GM23338 (cell line): ENCODE data around the gene NCOA1. TPM values are rescaled to one million over a fixed set of nuclear protein-coding genes. Genes with fewer than 3 reads are reported as not detected.

Experiments used
- ATAC-seq: fragments of 200-7000 bp; cut with Tn5 transposase; 3 replicates; pipeline ENCODE4 v1.9.1; 2020
- DNase-seq: peaks from one replicate; pipeline ENCODE4 v3.0.0-alpha.2; 2015; ENCODE audit warnings: low spot score
- H2AFZ ChIP-seq: fragments of 200-600 bp; sonication (generic); 2 replicates; pipeline ENCODE4 v1.8.0; 2016; ENCODE audit warnings: antibody characterized with exemption, mild to moderate bottlenecking, moderate library complexity
- H3F3A ChIP-seq: fragments of 200-600 bp; sonication (generic); replicated peaks from 2 replicates; pipeline ENCODE4 v1.8.0; 2017; ENCODE audit warnings: antibody characterized with exemption, mixed run types, low read depth
- H3K27ac ChIP-seq: fragments of 200-600 bp; sonication (generic); 2 replicates; pipeline ENCODE4 v1.6.1; 2016; ENCODE audit warnings: low read depth
- H3K27me3 ChIP-seq: fragments of 200-600 bp; sonication (generic); 2 replicates; pipeline ENCODE4 v1.8.0; 2016; ENCODE audit warnings: mild to moderate bottlenecking, mixed run types, moderate library complexity; ENCODE audit not compliant: insufficient read depth
- H3K36me3 ChIP-seq: fragments of 200-600 bp; sonication (generic); 2 replicates; pipeline ENCODE4 v1.8.0; 2016; ENCODE audit warnings: mild to moderate bottlenecking; ENCODE audit not compliant: insufficient read depth
- H3K4me1 ChIP-seq: fragments of 200-600 bp; sonication (generic); 2 replicates; pipeline ENCODE4 v1.8.0; 2016; ENCODE audit warnings: mild to moderate bottlenecking, moderate library complexity; ENCODE audit not compliant: insufficient read depth
- H3K4me2 ChIP-seq: fragments of 200-600 bp; sonication (generic); 2 replicates; pipeline ENCODE4 v1.7.1; 2017; ENCODE audit warnings: mixed run types
- H3K4me3 ChIP-seq: fragments of 200-600 bp; sonication (generic); 2 replicates; pipeline ENCODE4 v1.6.1; 2016; ENCODE audit warnings: mixed run types
- H3K79me2 ChIP-seq: fragments of 200-600 bp; sonication (generic); replicated peaks from 2 replicates; pipeline ENCODE4 v1.8.0; 2017; ENCODE audit warnings: mild to moderate bottlenecking; ENCODE audit not compliant: insufficient read depth
- H3K9me2 ChIP-seq: fragments of 200-600 bp; sonication (generic); 2 replicates; pipeline ENCODE4 v1.8.0; 2017; ENCODE audit not compliant: insufficient read depth
- H4K20me1 ChIP-seq: fragments of 200-600 bp; sonication (generic); replicated peaks from 2 replicates; pipeline ENCODE4 v1.8.0; 2017; ENCODE audit warnings: mild to moderate bottlenecking; ENCODE audit not compliant: insufficient read depth
- H3K27ac Mint-ChIP-seq: 2 replicates; pipeline ENCODE4 v1.8.0; 2020; ENCODE audit warnings: inconsistent platforms, mild to moderate bottlenecking, moderate library complexity, mixed read lengths
- H3K27me3 Mint-ChIP-seq: 3 replicates; pipeline ENCODE4 v1.8.0; 2022; ENCODE audit warnings: low read depth, mild to moderate bottlenecking, moderate library complexity, mixed read lengths, inconsistent platforms; ENCODE audit not compliant: insufficient read depth, poor library complexity
- H3K36me3 Mint-ChIP-seq: 3 replicates; pipeline ENCODE4 v1.8.0; 2021; ENCODE audit warnings: low read depth, mild to moderate bottlenecking, inconsistent platforms, moderate library complexity, mixed read lengths
- H3K4me1 Mint-ChIP-seq: 3 replicates; pipeline ENCODE4 v1.8.0; 2020; ENCODE audit warnings: mild to moderate bottlenecking, inconsistent platforms, mixed read lengths
- H3K4me3 Mint-ChIP-seq: 3 replicates; pipeline ENCODE4 v1.8.0; 2021; ENCODE audit warnings: moderate library complexity, mild to moderate bottlenecking, inconsistent platforms, mixed read lengths
- H3K9me3 Mint-ChIP-seq: 3 replicates; pipeline ENCODE4 v1.8.0; 2020; ENCODE audit warnings: moderate library complexity, mild to moderate bottlenecking, inconsistent platforms, mixed read lengths
- CREB1 ChIP-seq: fragments of 250-450 bp; sonication (Bioruptor Pico); IDR thresholded peaks from 2 replicates; pipeline ENCODE4 v1.5.0; 2020; ENCODE audit warnings: low read depth, mild to moderate bottlenecking, moderate library complexity
- EZH2 ChIP-seq: fragments of 200-600 bp; sonication (generic); IDR thresholded peaks from one replicate; pipeline ENCODE4 v1.8.0; 2017; ENCODE audit warnings: antibody characterized with exemption, mild to moderate bottlenecking, low read depth; ENCODE audit not compliant: unreplicated experiment
- EZH2phosphoT487 ChIP-seq: fragments of 200-600 bp; sonication (generic); IDR thresholded peaks from one replicate; pipeline ENCODE4 v1.8.1; 2018; ENCODE audit warnings: antibody characterized with exemption; ENCODE audit not compliant: unreplicated experiment
- JUNB ChIP-seq: IDR thresholded peaks from one replicate; pipeline ENCODE4 v1.6.1; 2016; ENCODE audit warnings: antibody characterized with exemption; ENCODE audit not compliant: unreplicated experiment
- NANOG ChIP-seq: IDR thresholded peaks from 2 replicates; pipeline ENCODE4 v1.6.1; 2016; ENCODE audit warnings: antibody characterized with exemption, borderline replicate concordance
- POLR2AphosphoS5 ChIP-seq: IDR thresholded peaks from 2 replicates; pipeline ENCODE4 v1.6.1; 2016; ENCODE audit warnings: antibody characterized with exemption, low read depth
- REST ChIP-seq: IDR thresholded peaks from one replicate; pipeline ENCODE4 v1.6.1; 2018; ENCODE audit warnings: antibody characterized with exemption; ENCODE audit not compliant: unreplicated experiment
- STAT1 ChIP-seq: IDR thresholded peaks from one replicate; pipeline ENCODE4 v1.6.1; 2016; ENCODE audit warnings: antibody characterized with exemption; ENCODE audit not compliant: unreplicated experiment
- ZNF114 ChIP-seq: fragments of 250-450 bp; sonication (Bioruptor Pico); IDR thresholded peaks from 2 replicates; pipeline ENCODE4 v1.5.0; 2020; ENCODE audit warnings: mild to moderate bottlenecking, moderate library complexity
- ZNF331 ChIP-seq: fragments of 250-450 bp; sonication (Bioruptor Pico); IDR thresholded peaks from 2 replicates; pipeline ENCODE4 v1.5.0; 2020; ENCODE audit warnings: low read depth, mild to moderate bottlenecking, moderate library complexity
- ZNF462 ChIP-seq: fragments of 250-450 bp; sonication (Bioruptor Pico); IDR thresholded peaks from 2 replicates; pipeline ENCODE4 v1.5.0; 2020; ENCODE audit warnings: mild to moderate bottlenecking, moderate library complexity
- polyA plus RNA-seq: library from polyadenylated mRNA; unstranded; fragments of >200 nt; fragmentation: Nextera tagmentation; extraction: Ambion mirVana; gene quantifications from 2 replicates; pipeline ENCODE4 v1.2.1, GENCODE V29; 2016
- total RNA-seq: library from RNA; depleted of rRNA; stranded (reverse); fragments of >200 nt; shearing (Covaris generic); gene quantifications from 2 replicates; pipeline ENCODE4 v1.2.3, GENCODE V29; 2014
- TF ChIP-seq, protein P1 (sequence below): IDR thresholded peaks from 2 replicates; pipeline ENCODE4 v1.6.1; 2016; ENCODE audit warnings: antibody characterized with exemption
- TF ChIP-seq, protein P2 (sequence below), 2 experiments: fragments of 200-600 bp in 1 of 2; sonication (generic) in 1 of 2; conservative IDR thresholded peaks; 2 replicates each; pipeline versions ENCODE4 v1.5.1 to v1.6.1; 2016 to 2017; ENCODE audit warnings: antibody characterized with exemption in 2 of 2, low read depth in 2 of 2, mild to moderate bottlenecking in 2 of 2, moderate library complexity in 1 of 2

Gene NCOA1
- total and polyA plus RNA-seq, 2 experiments from 2014 or later, result 7.1 to 15.1 TPM

DNA sequence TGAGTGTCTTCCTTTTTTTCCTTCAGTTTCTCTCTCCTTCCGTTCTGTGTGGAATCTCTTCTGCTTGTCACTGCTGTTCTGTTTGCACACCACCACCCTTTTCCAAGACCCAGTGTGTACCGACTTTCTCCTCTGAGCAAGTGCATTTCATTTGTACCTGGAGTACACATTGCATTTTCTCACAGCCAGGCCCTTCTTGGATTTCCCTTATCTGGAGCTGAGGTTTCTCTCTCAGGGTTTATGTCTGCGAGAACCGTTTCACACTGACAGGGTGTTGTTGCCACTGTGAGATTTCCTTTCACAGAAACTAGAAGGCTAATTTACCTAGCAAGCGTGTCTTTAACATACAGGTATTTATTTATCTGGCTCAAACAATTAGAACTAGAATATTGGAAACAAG, 26.2 kb downstream of the NCOA1 start:
- Histone ChIP-seq H3K4me1 (no peaks in the 10 kb centered on the region), H3K9me2 (no peaks in the 10 kb centered on the region), H3F3A (no peaks in the 10 kb centered on the region), H3K79me2 (0 out of 2 replicates have a peak, but pooled peaks cover 10% of the 10 kb centered on the region), H3K4me3 (no peak overlapping the region), H3K4me2 (no peak overlapping the region), H3K27ac (peak overlapping the region; percentile 61; the same call in 1 of the 2 replicates), H2AFZ (no peak overlapping the region), H4K20me1 (no peaks in the 10 kb centered on the region), H3K27me3 (no peaks in the 10 kb centered on the region), H3K36me3 (no peaks in the 10 kb centered on the region)
- no peak for ATAC-seq
- no peaks in the 10 kb centered on the region for H3K9me3 Mint-ChIP-seq
- no peak overlapping the region for H3K27ac Mint-ChIP-seq
- H3K36me3 Mint-ChIP-seq, result no peaks in the 10 kb centered on the region
- peaks cover 2% of the 10 kb centered on the region; the same call in 1 of the 3 replicates for H3K4me1 Mint-ChIP-seq
- DNase-seq, result no peak
- no peaks in the 10 kb centered on the region for H3K27me3 Mint-ChIP-seq
- TF ChIP-seq POLR2AphosphoS5 (no peak), ZNF462 (CRISPR knock-in tag) (no peak), NANOG (no peak), CREB1 (CRISPR knock-in tag) (no peak), EZH2 (no peak), JUNB (no peak), REST (no peak), EZH2phosphoT487 (no peak), ZNF331 (no peak), ZNF114 (CRISPR knock-in tag) (no peak), STAT1 (no peak)
- TF ChIP-seq, protein P1, sequence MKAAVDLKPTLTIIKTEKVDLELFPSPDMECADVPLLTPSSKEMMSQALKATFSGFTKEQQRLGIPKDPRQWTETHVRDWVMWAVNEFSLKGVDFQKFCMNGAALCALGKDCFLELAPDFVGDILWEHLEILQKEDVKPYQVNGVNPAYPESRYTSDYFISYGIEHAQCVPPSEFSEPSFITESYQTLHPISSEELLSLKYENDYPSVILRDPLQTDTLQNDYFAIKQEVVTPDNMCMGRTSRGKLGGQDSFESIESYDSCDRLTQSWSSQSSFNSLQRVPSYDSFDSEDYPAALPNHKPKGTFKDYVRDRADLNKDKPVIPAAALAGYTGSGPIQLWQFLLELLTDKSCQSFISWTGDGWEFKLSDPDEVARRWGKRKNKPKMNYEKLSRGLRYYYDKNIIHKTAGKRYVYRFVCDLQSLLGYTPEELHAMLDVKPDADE, result no peak
- TF ChIP-seq, protein P2, sequence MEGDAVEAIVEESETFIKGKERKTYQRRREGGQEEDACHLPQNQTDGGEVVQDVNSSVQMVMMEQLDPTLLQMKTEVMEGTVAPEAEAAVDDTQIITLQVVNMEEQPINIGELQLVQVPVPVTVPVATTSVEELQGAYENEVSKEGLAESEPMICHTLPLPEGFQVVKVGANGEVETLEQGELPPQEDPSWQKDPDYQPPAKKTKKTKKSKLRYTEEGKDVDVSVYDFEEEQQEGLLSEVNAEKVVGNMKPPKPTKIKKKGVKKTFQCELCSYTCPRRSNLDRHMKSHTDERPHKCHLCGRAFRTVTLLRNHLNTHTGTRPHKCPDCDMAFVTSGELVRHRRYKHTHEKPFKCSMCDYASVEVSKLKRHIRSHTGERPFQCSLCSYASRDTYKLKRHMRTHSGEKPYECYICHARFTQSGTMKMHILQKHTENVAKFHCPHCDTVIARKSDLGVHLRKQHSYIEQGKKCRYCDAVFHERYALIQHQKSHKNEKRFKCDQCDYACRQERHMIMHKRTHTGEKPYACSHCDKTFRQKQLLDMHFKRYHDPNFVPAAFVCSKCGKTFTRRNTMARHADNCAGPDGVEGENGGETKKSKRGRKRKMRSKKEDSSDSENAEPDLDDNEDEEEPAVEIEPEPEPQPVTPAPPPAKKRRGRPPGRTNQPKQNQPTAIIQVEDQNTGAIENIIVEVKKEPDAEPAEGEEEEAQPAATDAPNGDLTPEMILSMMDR (conservative IDR thresholded peaks at IDR 0.05; ENCODE audit: low read depth in 2 of 2), result no peak
- no peak overlapping the region for H3K4me3 Mint-ChIP-seq
